IMR-90 (cell line): ENCODE measurements around the gene TNRC18. TPM values are rescaled to one million over a fixed set of nuclear protein-coding genes. Genes with fewer than 3 reads are reported as not detected.

Experiments
- ATAC-seq: fragments of 200-7000 bp; cut with Tn5 transposase; 2 replicates; pipeline ENCODE4 v1.9.1; 2020; ENCODE audit warnings: low read depth, mild to moderate bottlenecking, moderate library complexity
- BruUV-seq: library from RNA; stranded (reverse); fragments of 400-500 nt; replicated peaks from 2 replicates; lab custom pipeline; 2021; lab: Mats Ljungman, UMichigan
- CTCF ChIA-PET: fragments of 300-600 bp; formaldehyde crosslinking; extraction: SDS; loops from one replicate; lab custom pipeline; 2021; ENCODE audit warnings: antibody characterized with exemption; lab: Yijun Ruan, JAX
- POLR2A ChIA-PET: fragments of 300-600 bp; sonication (Branson Sonifier 250); formaldehyde crosslinking; loops from one replicate; lab custom pipeline; 2022; ENCODE audit warnings: antibody characterized with exemption; ENCODE audit not compliant: unreplicated experiment; lab: Charles Lee
- DNase-seq: peaks from one replicate; pipeline ENCODE4 v3.0.0; 2013
- H2AFZ ChIP-seq: replicated peaks from 2 replicates; pipeline ENCODE3; 2013; ENCODE audit warnings: low read length, mild to moderate bottlenecking; ENCODE audit not compliant: poor library complexity
- H2AK5ac ChIP-seq: 2 replicates; pipeline ENCODE4 v1.6.1; 2013; ENCODE audit warnings: low read depth, low read length, inconsistent platforms
- H2AK9ac ChIP-seq: replicated peaks from 2 replicates; pipeline ENCODE3; 2013; ENCODE audit warnings: mild to moderate bottlenecking, low read depth, low read length, moderate library complexity; ENCODE audit not compliant: poor library complexity
- H2BK120ac ChIP-seq: 2 replicates; pipeline ENCODE4 v1.6.1; 2013; ENCODE audit warnings: low read depth, low read length, inconsistent platforms
- H2BK15ac ChIP-seq: 3 replicates; pipeline ENCODE4 v1.6.1; 2013; ENCODE audit warnings: low read depth, low read length, inconsistent platforms
- H2BK20ac ChIP-seq: 2 replicates; pipeline ENCODE4 v1.6.1; 2013; ENCODE audit warnings: low read depth, mild to moderate bottlenecking, inconsistent platforms, low read length, moderate library complexity
- H2BK5ac ChIP-seq: 2 replicates; pipeline ENCODE4 v1.6.1; 2013; ENCODE audit warnings: mild to moderate bottlenecking, low read depth, low read length, inconsistent platforms; ENCODE audit not compliant: poor library complexity, severe bottlenecking
- H3K14ac ChIP-seq: replicated peaks from 2 replicates; pipeline ENCODE4 v1.6.1; 2013; ENCODE audit warnings: low read depth, low read length, inconsistent platforms
- H3K18ac ChIP-seq: 2 replicates; pipeline ENCODE4 v1.6.1; 2013; ENCODE audit warnings: low read depth, low read length, control low read depth
- H3K23ac ChIP-seq: 2 replicates; pipeline ENCODE4 v1.6.1; 2013; ENCODE audit warnings: low read depth, low read length, inconsistent platforms
- H3K27ac ChIP-seq: 2 replicates; pipeline ENCODE4 v1.5.1; 2013; ENCODE audit warnings: mild to moderate bottlenecking, control low read depth, low read length; ENCODE audit not compliant: insufficient read depth
- H3K27me3 ChIP-seq: 2 replicates; pipeline ENCODE4 v1.6.1; 2013; ENCODE audit warnings: low read length; ENCODE audit not compliant: control insufficient read depth, insufficient read depth
- H3K36me3 ChIP-seq: 2 replicates; pipeline ENCODE4 v1.6.1; 2013; ENCODE audit warnings: low read length, mixed read lengths; ENCODE audit not compliant: control insufficient read depth, insufficient read depth
- H3K4ac ChIP-seq: 2 replicates; pipeline ENCODE4 v1.6.1; 2013; ENCODE audit warnings: low read depth, low read length, inconsistent platforms
- H3K4me1 ChIP-seq: 2 replicates; pipeline ENCODE4 v1.6.1; 2013; ENCODE audit warnings: low read length, mixed read lengths; ENCODE audit not compliant: control insufficient read depth, insufficient read depth
- H3K4me2 ChIP-seq: 2 replicates; pipeline ENCODE4 v1.6.1; 2013; ENCODE audit warnings: low read depth, mild to moderate bottlenecking, control low read depth, low read length, moderate library complexity
- H3K4me3 ChIP-seq: 2 replicates; pipeline ENCODE4 v1.5.1; 2013; ENCODE audit warnings: low read depth, mild to moderate bottlenecking, control low read depth, low read length, moderate library complexity; ENCODE audit not compliant: insufficient read depth
- H3K56ac ChIP-seq: 2 replicates; pipeline ENCODE4 v1.6.1; 2013; ENCODE audit warnings: low read length, inconsistent platforms; ENCODE audit not compliant: insufficient read depth; ENCODE audit errors: extremely low read depth
- H3K79me1 ChIP-seq, 2 experiments: 2 replicates each; pipeline ENCODE4 v1.6.1; 2013; ENCODE audit warnings: low read length in 2 of 2, inconsistent platforms in 1 of 2, low read depth in 1 of 2
- H3K9ac ChIP-seq: 2 replicates; pipeline ENCODE4 v1.6.1; 2013; ENCODE audit warnings: low read depth, low read length, control low read depth
- H3K9me1 ChIP-seq: 2 replicates; pipeline ENCODE4 v1.6.1; 2013; ENCODE audit warnings: low read length, inconsistent platforms; ENCODE audit not compliant: insufficient read depth
- H3K9me3 ChIP-seq: 2 replicates; pipeline ENCODE4 v1.6.1; 2013; ENCODE audit warnings: low read length; ENCODE audit not compliant: control insufficient read depth, insufficient read depth
- H4K20me1 ChIP-seq: 2 replicates; pipeline ENCODE4 v1.6.1; 2013; ENCODE audit warnings: low read length, inconsistent platforms; ENCODE audit not compliant: insufficient read depth
- H4K5ac ChIP-seq: 2 replicates; pipeline ENCODE4 v1.6.1; 2013; ENCODE audit warnings: mild to moderate bottlenecking, low read depth, low read length, control low read depth
- H4K8ac ChIP-seq, 2 experiments: 2 replicates each; pipeline ENCODE4 v1.6.1; 2013; ENCODE audit warnings: low read depth in 2 of 2, low read length in 2 of 2, control low read depth in 1 of 2, inconsistent platforms in 1 of 2
- H4K91ac ChIP-seq: 2 replicates; pipeline ENCODE4 v1.6.1; 2013; ENCODE audit warnings: low read depth, low read length, inconsistent platforms; ENCODE audit not compliant: insufficient read depth
- BHLHE40 ChIP-seq: fragments of 150-350 bp; IDR thresholded peaks from 2 replicates; pipeline ENCODE4 v1.6.1; 2016; ENCODE audit warnings: mild to moderate bottlenecking, low read depth, low read length
- CEBPB ChIP-seq: IDR thresholded peaks from 2 replicates; pipeline ENCODE4 v1.6.1; 2012; ENCODE audit warnings: low read depth, low read length, improper control_type of control experiment
- CHD1 ChIP-seq: IDR thresholded peaks from 2 replicates; pipeline ENCODE4 v1.6.1; 2012; ENCODE audit warnings: low read depth, low read length, improper control_type of control experiment
- CTCF ChIP-seq: conservative IDR thresholded peaks from 2 replicates; pipeline ENCODE4 v1.5.1; 2012; ENCODE audit warnings: mild to moderate bottlenecking, low read depth, low read length, improper control_type of control experiment
- ELK1 ChIP-seq: fragments of 150-350 bp; IDR thresholded peaks from 2 replicates; pipeline ENCODE4 v1.6.1; 2016; ENCODE audit warnings: low read depth, mild to moderate bottlenecking, low read length, moderate library complexity, borderline replicate concordance
- FOS ChIP-seq: fragments of 150-350 bp; IDR thresholded peaks from 2 replicates; pipeline ENCODE4 v1.6.1; 2016; ENCODE audit warnings: low read depth, low read length
- MAFK ChIP-seq: IDR thresholded peaks from 2 replicates; pipeline ENCODE4 v1.6.1; 2012; ENCODE audit warnings: low read depth, low read length, improper control_type of control experiment
- MAZ ChIP-seq: IDR thresholded peaks from 2 replicates; pipeline ENCODE4 v1.6.1; 2012; ENCODE audit warnings: low read depth, mild to moderate bottlenecking, low read length, improper control_type of control experiment, moderate library complexity, borderline replicate concordance
- MXI1 ChIP-seq: IDR thresholded peaks from 2 replicates; pipeline ENCODE4 v1.6.1; 2012; ENCODE audit warnings: low read depth, mild to moderate bottlenecking, low read length, moderate library complexity, borderline replicate concordance
- NFE2L2 ChIP-seq: fragments of 150-350 bp; IDR thresholded peaks from 2 replicates; pipeline ENCODE4 v1.6.1; 2016; ENCODE audit warnings: low read depth, mild to moderate bottlenecking, low read length
- POLR2A ChIP-seq: IDR thresholded peaks from 2 replicates; pipeline ENCODE4 v1.6.1; 2012; ENCODE audit warnings: mild to moderate bottlenecking, low read depth, low read length
- RAD21 ChIP-seq: IDR thresholded peaks from 2 replicates; pipeline ENCODE4 v1.6.1; 2012; ENCODE audit warnings: low read length, improper control_type of control experiment
- RCOR1 ChIP-seq: IDR thresholded peaks from 2 replicates; pipeline ENCODE4 v1.6.1; 2012; ENCODE audit warnings: mild to moderate bottlenecking, low read length, improper control_type of control experiment; ENCODE audit not compliant: insufficient replicate concordance
- RFX5 ChIP-seq: IDR thresholded peaks from 2 replicates; pipeline ENCODE4 v1.8.0; 2012; ENCODE audit warnings: low read depth, mild to moderate bottlenecking, low read length, moderate library complexity
- SMC3 ChIP-seq: fragments of 150-350 bp; IDR thresholded peaks from 2 replicates; pipeline ENCODE4 v1.6.1; 2016; ENCODE audit warnings: low read depth, mild to moderate bottlenecking, antibody characterized with exemption, low read length, moderate library complexity
- USF2 ChIP-seq: fragments of 150-350 bp; IDR thresholded peaks from 2 replicates; pipeline ENCODE4 v1.6.1; 2017; ENCODE audit warnings: mild to moderate bottlenecking, antibody characterized with exemption, low read length, low read depth
- WGBS, 2 experiments: methylation state at CpG; one replicate each; pipeline versions ENCODE4 v1.1.5 to v1.1.7; 2013; ENCODE audit warnings: missing lambda C conversion rate in 2 of 2; ENCODE audit not compliant: insufficient read length in 1 of 2; ENCODE audit errors: extremely low coverage in 2 of 2; 5-methylcytosine and 5-hydroxymethylcytosine counted together
- dilution Hi-C: fragments of 300-500 bp; cut with HindIII; formaldehyde crosslinking; loops from one replicate; pipeline ENCODE4 v1.14.3; 2018; ENCODE audit warnings: low sequenced_read_pairs; ENCODE audit not compliant: unreplicated experiment
- in situ Hi-C: fragments of 300-500 bp; cut with MboI; formaldehyde crosslinking; loops from 3 replicates; pipeline ENCODE4 v1.14.3; 2019; ENCODE audit warnings: low sequenced_read_pairs, inconsistent platforms, mixed read lengths
- intact Hi-C: fragments of 100-400 bp; cut with micrococcal nuclease; formaldehyde crosslinking; loops from 2 replicates; pipeline ENCODE4 v1.10.0; 2022
- polyA plus RNA-seq, 3 experiments: library from polyadenylated mRNA; depleted of rRNA; stranded (reverse); fragments of >200 nt; gene quantifications; 2 replicates each; pipeline ENCODE4 v1.2.3, GENCODE V29; 2012; ENCODE audit warnings: low replicate concordance in 1 of 3
- total RNA-seq: library from RNA; depleted of rRNA; stranded (reverse); fragments of >200 nt; gene quantifications from 2 replicates; pipeline ENCODE4 v1.2.3, GENCODE V29; 2012

The TNRC18 gene
- total and polyA plus RNA-seq, 2 of the 4 experiments (the other 2 are of a cell fraction): 4.7 to 29.6 TPM

GRCh38 chr7:5451391-5451790 is 27.8 kb upstream of the TNRC18 start:
- no peak overlapping the region for H3K14ac ChIP-seq
- no peak overlapping the region for H2BK5ac ChIP-seq
- no peak overlapping the region for H4K5ac ChIP-seq
- POLR2A ChIA-PET: no interaction called here
- H3K23ac ChIP-seq: no peak overlapping the region
- H3K9ac ChIP-seq: no peak overlapping the region
- H3K18ac ChIP-seq: no peak overlapping the region
- H3K4me2 ChIP-seq: no peak overlapping the region
- H2BK120ac ChIP-seq: no peak overlapping the region
- H2AK5ac ChIP-seq: peak overlapping the region; percentile 60
- no peaks in the 10 kb centered on the region for H3K79me1 ChIP-seq
- no peaks in the 10 kb centered on the region for H3K36me3 ChIP-seq
- DNase-seq (no peak), ATAC-seq (no peak)
- 0 out of 2 replicates have a peak, but pooled peaks cover 2% of the 10 kb centered on the region for H3K9me1 ChIP-seq
- H2BK20ac ChIP-seq: no peak overlapping the region
- no peak overlapping the region for H4K8ac ChIP-seq
- no peak overlapping the region for H2BK15ac ChIP-seq
- H4K20me1 ChIP-seq: no peaks in the 10 kb centered on the region; the same call in none of the 2 replicates
- no peak overlapping the region for H4K91ac ChIP-seq
- no peak overlapping the region for H2AK9ac ChIP-seq
- no peaks in the 10 kb centered on the region for H3K27me3 ChIP-seq
- H3K4me1 ChIP-seq: peaks cover 1% of the 10 kb centered on the region; the same call in 1 of the 2 replicates
- intact Hi-C loops (no loop called here), dilution Hi-C loops (no loop called here), in situ Hi-C loops (loop anchor here (10.0 kb wide), 1 partner anchor 207 kb away; no protein-coding TSS in a partner anchor)
- H3K4ac ChIP-seq: no peak overlapping the region
- CTCF ChIA-PET: interaction anchor here (0.6 to 1.0 kb wide), 4 partner anchors 195 to 281 kb away, joined by 3 to 7 read pairs (median 4); no protein-coding TSS in a partner anchor
- peak overlapping the region; percentile 56 for H2AFZ ChIP-seq
- no peaks in the 10 kb centered on the region for H3K9me3 ChIP-seq
- no peak overlapping the region for H3K4me3 ChIP-seq
- no peak overlapping the region for H3K56ac ChIP-seq
- 93% methylated on average over 9 of the region's 13 CpGs; no CpG with 5 or more reads in 1 of the 2 experiments for WGBS, 2 experiments
- BruUV-seq: no TSS peak
- H3K27ac ChIP-seq: no peak overlapping the region
- no peak for TF ChIP-seq MAFK
- TF ChIP-seq CHD1: no peak
- no peak for TF ChIP-seq NFE2L2
- no peak for TF ChIP-seq SMC3
- TF ChIP-seq RCOR1: no peak
- no peak for TF ChIP-seq BHLHE40
- no peak for TF ChIP-seq CTCF
- TF ChIP-seq MXI1: no peak
- no peak for TF ChIP-seq RFX5
- no peak for TF ChIP-seq FOS
- TF ChIP-seq CEBPB: no peak
- TF ChIP-seq MAZ: no peak
- no peak for TF ChIP-seq POLR2A
- TF ChIP-seq ELK1: no peak
- TF ChIP-seq RAD21: no peak
- TF ChIP-seq USF2: no peak
